DMS79 treated with DMSO at 0.1 percent for 48 hours (cell line): ENCODE data around the gene BBS12.
"Not testable (repeated sequence)": the region's sequence is repeated elsewhere in the genome, so short reads cannot be mapped to it uniquely, and the experiment has no call there.

Source experiments
- DNase-seq: peaks from one replicate; lab custom pipeline; 2025; lab: John Stamatoyannopoulos, UW

Gene BBS12

GRCh38 chr4:122765692-122766352 lies 33.3 kb downstream of the BBS12 start:
- no peak for DNase-seq

- no peak for DNase-seq
Measured at GRCh38 chr4:122766353-122766705, 33.8 kb downstream of the BBS12 start.

GRCh38 chr4:122766950-122767349 lies 34.4 kb downstream of the BBS12 start:
- no peak for DNase-seq

GRCh38 chr4:122771724-122772123 lies 39.2 kb downstream of the BBS12 start:
- no peak for DNase-seq

- no peak for DNase-seq
Measured at GRCh38 chr4:122772311-122772710, 39.8 kb downstream of the BBS12 start.

- no peak for DNase-seq
Measured at GRCh38 chr4:122772986-122773385, 40.5 kb downstream of the BBS12 start.

- DNase-seq = no peak
Measured at GRCh38 chr4:122775039-122775438, 42.5 kb downstream of the BBS12 start.

GRCh38 chr4:122775987-122776836 lies 43.7 kb downstream of the BBS12 start:
- DNase-seq = no peak

GRCh38 chr4:122776916-122777315 lies 44.4 kb downstream of the BBS12 start:
- no peak for DNase-seq

GRCh38 chr4:122777846-122778673 lies 45.6 kb downstream of the BBS12 start:
- no peak for DNase-seq

GRCh38 chr4:122781486-122781885 lies 49.0 kb downstream of the BBS12 start:
- DNase-seq = no peak

- no peak for DNase-seq
Measured at GRCh38 chr4:122783301-122784215, 51.1 kb downstream of the BBS12 start.

GRCh38 chr4:122784261-122784660 lies 51.8 kb downstream of the BBS12 start:
- no peak for DNase-seq

GRCh38 chr4:122785099-122785498 lies 52.6 kb downstream of the BBS12 start:
- no peak for DNase-seq

- not testable (repeated sequence) for DNase-seq
Measured at GRCh38 chr4:122786296-122786695, 53.8 kb downstream of the BBS12 start.

GRCh38 chr4:122786920-122787319 lies 54.4 kb downstream of the BBS12 start:
- not testable (repeated sequence) for DNase-seq

- DNase-seq = no peak
Measured at GRCh38 chr4:122787940-122788339, 55.4 kb downstream of the BBS12 start.

GRCh38 chr4:122788935-122789334 lies 56.4 kb downstream of the BBS12 start:
- DNase-seq = no peak

- no peak for DNase-seq
Measured at GRCh38 chr4:122793811-122794210, 61.3 kb downstream of the BBS12 start.
